Neural progenitor cell (in vitro differentiated cells): ENCODE measurements around the gene WBP2. TPM values are rescaled to one million over a fixed set of nuclear protein-coding genes. Genes with fewer than 3 reads are reported as not detected.
"Not testable (repeated sequence)": the region's sequence is repeated elsewhere in the genome, so short reads cannot be mapped to it uniquely, and the experiment has no call there.

ENCODE experiments used
- DNase-seq: peaks from one replicate; pipeline ENCODE4 v3.0.0-alpha.2; 2016; ENCODE audit warnings: low spot score
- H2AFZ ChIP-seq: fragments of 200-600 bp; sonication (generic); replicated peaks from 2 replicates; pipeline ENCODE4 v1.6.1; 2016; ENCODE audit warnings: antibody characterized with exemption
- H3F3A ChIP-seq: fragments of 200-600 bp; sonication (generic); 2 replicates; pipeline ENCODE4 v1.6.1; 2016; ENCODE audit warnings: antibody characterized with exemption, low read depth
- H3K27ac ChIP-seq: fragments of 200-600 bp; sonication (generic); 2 replicates; pipeline ENCODE4 v1.5.1; 2016; ENCODE audit warnings: mild to moderate bottlenecking
- H3K27me3 ChIP-seq: fragments of 200-600 bp; sonication (generic); 2 replicates; pipeline ENCODE4 v1.6.1; 2016; ENCODE audit warnings: mild to moderate bottlenecking, moderate library complexity
- H3K36me3 ChIP-seq: fragments of 200-600 bp; sonication (generic); 2 replicates; pipeline ENCODE4 v1.5.1; 2016
- H3K4me1 ChIP-seq: fragments of 200-600 bp; sonication (generic); 2 replicates; pipeline ENCODE4 v1.6.1; 2016; ENCODE audit warnings: mixed run types
- H3K4me2 ChIP-seq: fragments of 200-600 bp; sonication (generic); 2 replicates; pipeline ENCODE4 v1.6.1; 2016
- H3K4me3 ChIP-seq: fragments of 200-600 bp; sonication (generic); 2 replicates; pipeline ENCODE4 v1.5.1; 2016
- H3K79me2 ChIP-seq: fragments of 200-600 bp; sonication (generic); 2 replicates; pipeline ENCODE4 v1.6.1; 2016; ENCODE audit warnings: low read depth
- H3K9ac ChIP-seq: fragments of 200-600 bp; sonication (generic); 2 replicates; pipeline ENCODE4 v1.6.1; 2016
- H3K9me3 ChIP-seq: fragments of 200-600 bp; sonication (generic); 2 replicates; pipeline ENCODE4 v1.5.1; 2016; ENCODE audit warnings: low read depth
- H4K20me1 ChIP-seq: fragments of 200-600 bp; sonication (generic); 2 replicates; pipeline ENCODE4 v1.6.1; 2016; ENCODE audit warnings: low read depth
- H3K27ac Mint-ChIP-seq: 3 replicates; pipeline ENCODE4 v1.8.0; 2021; ENCODE audit warnings: mixed read lengths
- H3K27me3 Mint-ChIP-seq: 2 replicates; pipeline ENCODE4 v1.8.0; 2022; ENCODE audit warnings: low read depth, mild to moderate bottlenecking, inconsistent platforms, moderate library complexity, mixed read lengths; ENCODE audit not compliant: insufficient read depth
- H3K36me3 Mint-ChIP-seq: 3 replicates; pipeline ENCODE4 v1.8.0; 2021; ENCODE audit warnings: mixed read lengths
- H3K4me1 Mint-ChIP-seq: 3 replicates; pipeline ENCODE4 v1.8.0; 2021; ENCODE audit warnings: mixed read lengths
- H3K4me3 Mint-ChIP-seq: 3 replicates; pipeline ENCODE4 v1.8.0; 2021; ENCODE audit warnings: mild to moderate bottlenecking, moderate library complexity, mixed read lengths
- H3K9me3 Mint-ChIP-seq: 3 replicates; pipeline ENCODE4 v1.8.0; 2020; ENCODE audit warnings: mixed read lengths
- EZH2 ChIP-seq: fragments of 200-600 bp; sonication (generic); IDR thresholded peaks from 2 replicates; pipeline ENCODE4 v1.6.1; 2017; ENCODE audit warnings: antibody characterized with exemption, mild to moderate bottlenecking, moderate library complexity
- EZH2phosphoT487 ChIP-seq: fragments of 200-600 bp; sonication (generic); IDR thresholded peaks from 2 replicates; pipeline ENCODE4 v1.6.1; 2017; ENCODE audit warnings: antibody characterized with exemption
- total RNA-seq: library from RNA; depleted of rRNA; stranded (reverse); fragments of >200 nt; gene quantifications from 2 replicates; pipeline ENCODE4 v1.2.3, GENCODE V29; 2015; ENCODE audit warnings: low replicate concordance
- TF ChIP-seq, protein P1 (sequence below): fragments of 200-600 bp; sonication (generic); IDR thresholded peaks from 2 replicates; pipeline ENCODE4 v1.5.1; 2017; ENCODE audit warnings: antibody characterized with exemption, mild to moderate bottlenecking

Gene WBP2
- total RNA-seq, 1 donor from 2014 or later, result 20.9 TPM

- Histone ChIP-seq H3K27ac (no peak overlapping the region), H3K9ac (no peak overlapping the region), H3F3A (peaks cover 8% of the 10 kb centered on the region), H2AFZ (no peak overlapping the region), H3K27me3 (no peaks in the 10 kb centered on the region), H3K9me3 (no peaks in the 10 kb centered on the region), H3K4me1 (no peaks in the 10 kb centered on the region), H3K79me2 (no peaks in the 10 kb centered on the region), H4K20me1 (no peaks in the 10 kb centered on the region), H3K4me2 (no peak overlapping the region), H3K36me3 (no peaks in the 10 kb centered on the region), H3K4me3 (no peak overlapping the region)
- H3K27me3 Mint-ChIP-seq, result peaks cover 8% of the 10 kb centered on the region
- no peaks in the 10 kb centered on the region for H3K36me3 Mint-ChIP-seq
- peaks cover 23% of the 10 kb centered on the region for H3K4me1 Mint-ChIP-seq
- peak overlapping the region; percentile 57 for H3K27ac Mint-ChIP-seq
- no peak for TF ChIP-seq EZH2
- no peak for TF ChIP-seq EZH2phosphoT487
- TF ChIP-seq, protein P1, sequence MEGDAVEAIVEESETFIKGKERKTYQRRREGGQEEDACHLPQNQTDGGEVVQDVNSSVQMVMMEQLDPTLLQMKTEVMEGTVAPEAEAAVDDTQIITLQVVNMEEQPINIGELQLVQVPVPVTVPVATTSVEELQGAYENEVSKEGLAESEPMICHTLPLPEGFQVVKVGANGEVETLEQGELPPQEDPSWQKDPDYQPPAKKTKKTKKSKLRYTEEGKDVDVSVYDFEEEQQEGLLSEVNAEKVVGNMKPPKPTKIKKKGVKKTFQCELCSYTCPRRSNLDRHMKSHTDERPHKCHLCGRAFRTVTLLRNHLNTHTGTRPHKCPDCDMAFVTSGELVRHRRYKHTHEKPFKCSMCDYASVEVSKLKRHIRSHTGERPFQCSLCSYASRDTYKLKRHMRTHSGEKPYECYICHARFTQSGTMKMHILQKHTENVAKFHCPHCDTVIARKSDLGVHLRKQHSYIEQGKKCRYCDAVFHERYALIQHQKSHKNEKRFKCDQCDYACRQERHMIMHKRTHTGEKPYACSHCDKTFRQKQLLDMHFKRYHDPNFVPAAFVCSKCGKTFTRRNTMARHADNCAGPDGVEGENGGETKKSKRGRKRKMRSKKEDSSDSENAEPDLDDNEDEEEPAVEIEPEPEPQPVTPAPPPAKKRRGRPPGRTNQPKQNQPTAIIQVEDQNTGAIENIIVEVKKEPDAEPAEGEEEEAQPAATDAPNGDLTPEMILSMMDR, result no peak
- H3K4me3 Mint-ChIP-seq, result no peak overlapping the region
- DNase-seq, result peak; percentile 32
- no peaks in the 10 kb centered on the region for H3K9me3 Mint-ChIP-seq
Measured at GRCh38 chr17:75864448-75864871, 9.3 kb upstream of the WBP2 start.

- Histone ChIP-seq H2AFZ (no peak overlapping the region), H3K4me1 (no peaks in the 10 kb centered on the region), H3K79me2 (no peaks in the 10 kb centered on the region), H3K4me3 (no peak overlapping the region), H3K27ac (no peak overlapping the region), H3K27me3 (no peaks in the 10 kb centered on the region), H3F3A (peaks cover 8% of the 10 kb centered on the region), H3K36me3 (no peaks in the 10 kb centered on the region), H3K4me2 (no peak overlapping the region), H4K20me1 (no peaks in the 10 kb centered on the region), H3K9me3 (no peaks in the 10 kb centered on the region), H3K9ac (no peak overlapping the region)
- H3K4me3 Mint-ChIP-seq, result no peak overlapping the region
- no peaks in the 10 kb centered on the region for H3K36me3 Mint-ChIP-seq
- no peak for DNase-seq
- H3K27ac Mint-ChIP-seq, result peak overlapping the region; percentile 72
- peaks cover 11% of the 10 kb centered on the region for H3K27me3 Mint-ChIP-seq
- no peaks in the 10 kb centered on the region for H3K9me3 Mint-ChIP-seq
- H3K4me1 Mint-ChIP-seq, result peaks cover 18% of the 10 kb centered on the region
- no peak for TF ChIP-seq EZH2phosphoT487
- TF ChIP-seq, protein P1, result no peak
- TF ChIP-seq EZH2, result no peak
Measured at GRCh38 chr17:75861927-75862317, 6.8 kb upstream of the WBP2 start.

GRCh38 chr17:75859358-75859757 lies 4.2 kb upstream of the WBP2 start:
- H2AFZ ChIP-seq, DNase-seq, H3K4me3 ChIP-seq, H3K27ac Mint-ChIP-seq, H3K36me3 ChIP-seq, H3K4me2 ChIP-seq, H3K79me2 ChIP-seq, H3K27me3 Mint-ChIP-seq, H3K36me3 Mint-ChIP-seq, H3K4me1 ChIP-seq, H3K9ac ChIP-seq, H3K4me3 Mint-ChIP-seq, H3K27me3 ChIP-seq, H3K9me3 ChIP-seq, H4K20me1 ChIP-seq, H3K9me3 Mint-ChIP-seq, H3K27ac ChIP-seq: not testable (repeated sequence)
- peaks cover 12% of the 10 kb centered on the region for H3K4me1 Mint-ChIP-seq
- H3F3A ChIP-seq, result peaks cover 15% of the 10 kb centered on the region

- Mint-ChIP-seq H3K27me3 (peaks cover 7% of the 10 kb centered on the region), H3K9me3 (no peaks in the 10 kb centered on the region), H3K4me1 (peaks cover 13% of the 10 kb centered on the region), H3K4me3 (no peak overlapping the region), H3K36me3 (peaks cover 2% of the 10 kb centered on the region), H3K27ac (peak overlapping the region; percentile 67)
- no peak for TF ChIP-seq EZH2
- TF ChIP-seq, protein P1, result no peak
- no peak for TF ChIP-seq EZH2phosphoT487
- H3K9me3 ChIP-seq, result no peaks in the 10 kb centered on the region
- peaks cover 6% of the 10 kb centered on the region for H4K20me1 ChIP-seq
- H3K4me1 ChIP-seq, result peaks cover 4% of the 10 kb centered on the region
- H3K36me3 ChIP-seq, result no peaks in the 10 kb centered on the region
- peak overlapping the region; percentile 84 for H2AFZ ChIP-seq
- peak overlapping the region; percentile 72 for H3K27ac ChIP-seq
- DNase-seq, result no peak
- H3K27me3 ChIP-seq, result no peaks in the 10 kb centered on the region
- peak overlapping the region; percentile 59 for H3K9ac ChIP-seq
- peaks cover 22% of the 10 kb centered on the region for H3K79me2 ChIP-seq
- peaks cover 16% of the 10 kb centered on the region for H3F3A ChIP-seq
- peak overlapping the region; percentile 88 for H3K4me2 ChIP-seq
- H3K4me3 ChIP-seq, result peak overlapping the region; percentile 71
Measured at GRCh38 chr17:75856062-75856756, 1.1 kb upstream of the WBP2 start.
